T-helper 1 cell treated with Interleukin-12 subunit alpha and Interleukin-12 subunit beta and Interleukin-4 antibody, amounts not matched to agents 30 ng/mL and 1 ng/mL, for 36 hours (primary cell): ENCODE data around the gene PDLIM7. TPM values are rescaled to one million over a fixed set of nuclear protein-coding genes. Genes with fewer than 3 reads are reported as not detected.
"Not testable (repeated sequence)": the region's sequence is repeated elsewhere in the genome, so short reads cannot be mapped to it uniquely, and the experiment has no call there.

Source experiments
- intact Hi-C: fragments of 100-400 bp; cut with micrococcal nuclease; formaldehyde crosslinking; loops from one replicate; pipeline ENCODE4 v1.15.1; 2024
- total RNA-seq: library from RNA; stranded (reverse); gene quantifications from 2 replicates; pipeline ENCODE4 v1.2.3, GENCODE V29; 2022

PDLIM7 gene, protein sequence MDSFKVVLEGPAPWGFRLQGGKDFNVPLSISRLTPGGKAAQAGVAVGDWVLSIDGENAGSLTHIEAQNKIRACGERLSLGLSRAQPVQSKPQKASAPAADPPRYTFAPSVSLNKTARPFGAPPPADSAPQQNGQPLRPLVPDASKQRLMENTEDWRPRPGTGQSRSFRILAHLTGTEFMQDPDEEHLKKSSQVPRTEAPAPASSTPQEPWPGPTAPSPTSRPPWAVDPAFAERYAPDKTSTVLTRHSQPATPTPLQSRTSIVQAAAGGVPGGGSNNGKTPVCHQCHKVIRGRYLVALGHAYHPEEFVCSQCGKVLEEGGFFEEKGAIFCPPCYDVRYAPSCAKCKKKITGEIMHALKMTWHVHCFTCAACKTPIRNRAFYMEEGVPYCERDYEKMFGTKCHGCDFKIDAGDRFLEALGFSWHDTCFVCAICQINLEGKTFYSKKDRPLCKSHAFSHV
- total RNA-seq: 34.8 and 35.7 TPM in 2 replicates

DNA sequence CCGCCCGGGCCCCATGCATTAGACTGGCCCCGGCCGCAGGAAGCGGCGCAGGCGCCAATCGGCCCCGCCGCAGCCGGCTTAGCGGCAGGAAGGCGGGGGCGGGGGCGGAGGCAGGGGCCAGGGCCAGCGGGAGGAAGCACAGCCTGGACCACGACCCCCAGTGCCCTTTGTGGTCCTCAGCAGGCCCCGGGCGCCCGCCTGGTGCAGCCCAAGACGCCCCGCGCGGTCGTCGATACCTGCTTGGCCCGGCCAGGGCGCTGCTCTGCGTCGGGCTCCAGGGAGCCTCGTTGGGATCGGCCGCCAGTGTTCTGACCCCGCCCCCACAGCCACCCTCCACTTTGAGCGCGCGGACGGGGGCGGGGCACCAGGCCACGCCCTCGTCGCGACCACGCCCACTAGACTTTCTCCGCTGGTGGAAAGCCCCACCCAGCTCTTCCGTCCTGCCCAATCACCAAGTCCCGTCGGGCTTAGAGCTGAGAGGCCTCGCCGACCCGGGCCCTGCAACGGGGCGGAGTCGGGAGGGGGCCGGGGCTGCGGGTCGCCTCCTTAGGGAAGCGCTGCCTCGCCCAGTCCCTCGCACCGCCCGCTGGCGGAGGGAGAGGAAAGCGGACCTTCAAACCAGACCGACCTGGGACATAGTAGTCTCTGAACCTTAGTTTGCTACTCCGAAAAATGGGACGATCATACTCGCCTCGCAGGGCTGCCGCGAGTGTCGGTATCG, at the start of gene PDLIM7:
PDLIM7 (minus strand) TSS at position 313 of the 721 bp plus-strand sequence. CDS start 1,092 bp downstream, outside the sequence.
- intact Hi-C loops: loop anchor here (1.0 to 10.0 kb wide), 17 partner anchors 19 to 853 kb away; partner anchors contain the start of genes B4GALT7, DBN1, DDX41 and FAM193B

DNA sequence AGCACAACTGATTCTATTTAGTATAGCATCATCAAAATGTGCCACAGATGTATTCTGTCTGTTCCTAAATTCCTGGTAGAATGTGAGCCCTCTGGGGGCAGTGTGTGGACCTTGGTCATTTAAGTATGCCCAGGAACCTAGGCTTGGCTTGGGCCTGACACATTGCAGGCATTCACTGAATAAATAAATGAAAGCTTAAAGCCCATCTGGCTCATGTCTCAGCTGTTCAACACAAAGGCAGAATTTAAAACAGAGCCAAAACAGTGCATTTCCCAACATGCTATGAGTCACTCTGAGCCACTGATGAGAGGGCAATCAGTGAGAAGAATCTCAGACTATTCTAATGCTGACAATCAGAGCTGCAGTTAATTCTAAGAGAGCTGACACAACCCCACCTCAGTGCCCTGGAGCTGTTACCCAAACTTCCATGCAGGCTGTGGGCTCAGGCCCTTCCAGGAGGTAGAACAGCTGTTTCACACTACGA, 48.9 kb upstream of the PDLIM7 start:
- intact Hi-C loops: no loop called here

DNA sequence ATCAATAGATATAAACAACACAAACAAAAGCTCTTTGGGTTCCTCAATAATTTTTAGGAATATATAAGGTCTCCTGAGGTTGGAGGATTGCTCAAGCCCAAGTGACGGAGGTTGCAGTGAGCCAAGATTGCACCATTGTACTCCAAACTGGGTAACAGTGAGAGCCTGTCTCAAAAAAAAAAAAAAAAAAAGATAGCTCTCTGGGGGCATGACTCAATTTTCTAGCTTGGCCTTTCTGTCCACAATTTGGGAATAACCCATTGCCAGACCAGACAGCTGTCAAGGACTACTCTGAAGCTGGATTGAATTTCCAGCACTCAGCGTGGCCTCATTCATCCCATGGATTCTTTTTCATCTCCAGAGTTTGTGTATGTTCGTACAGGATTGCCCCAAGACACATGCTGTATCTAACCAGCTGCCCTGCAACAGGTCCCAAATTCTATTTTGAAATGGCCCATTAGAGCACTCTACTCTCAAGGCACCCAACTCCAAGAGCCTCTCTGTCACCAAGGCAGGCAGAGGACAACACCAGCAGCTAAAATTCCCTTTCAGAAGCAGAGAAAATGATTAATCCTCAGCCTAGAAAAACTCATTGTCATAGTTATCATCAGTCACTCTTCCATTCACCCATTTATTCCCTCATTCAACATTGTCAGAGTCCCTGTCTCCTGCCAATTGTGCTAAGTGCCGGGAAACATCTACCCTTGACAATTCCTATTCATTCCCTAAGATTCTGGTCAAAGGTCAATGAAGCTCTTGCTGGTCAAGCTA, 48.3 kb upstream of the PDLIM7 start:
- intact Hi-C loops: no loop called here

DNA sequence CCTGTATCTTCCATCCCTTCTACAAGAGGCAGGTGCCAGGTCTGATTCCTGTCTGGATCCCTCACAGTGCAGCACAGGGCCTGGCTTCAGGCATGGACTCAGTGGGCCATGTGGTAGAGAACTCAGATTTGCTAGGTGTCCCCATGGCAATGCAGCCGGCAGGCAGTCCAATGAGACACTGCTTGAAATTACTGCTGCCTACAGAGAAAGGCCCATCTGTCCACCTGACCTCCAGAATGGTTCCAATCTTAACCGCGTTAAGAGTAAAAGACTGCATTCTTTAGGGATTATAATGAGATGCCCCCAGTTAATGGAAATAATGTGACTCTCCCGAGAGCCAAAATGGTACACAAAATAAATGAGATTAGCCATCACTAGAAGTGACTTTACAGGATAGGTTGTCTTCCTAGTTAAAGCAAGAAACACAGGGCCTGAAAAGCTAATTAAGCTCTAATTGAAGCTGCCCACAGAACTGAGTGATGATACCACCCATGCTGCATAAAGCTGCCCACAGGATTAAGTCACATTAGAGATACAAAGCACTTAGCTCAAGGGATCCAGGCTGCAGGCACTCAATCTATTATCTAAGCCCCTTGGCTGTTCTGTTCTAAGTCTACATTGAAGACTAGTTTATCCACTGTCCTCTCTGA, 45.5 kb upstream of the PDLIM7 start:
- intact Hi-C loops: no loop called here

GRCh38 chr5:177540438-177540837, 43.0 kb upstream of the PDLIM7 start:
- intact Hi-C loops: no loop called here

DNA sequence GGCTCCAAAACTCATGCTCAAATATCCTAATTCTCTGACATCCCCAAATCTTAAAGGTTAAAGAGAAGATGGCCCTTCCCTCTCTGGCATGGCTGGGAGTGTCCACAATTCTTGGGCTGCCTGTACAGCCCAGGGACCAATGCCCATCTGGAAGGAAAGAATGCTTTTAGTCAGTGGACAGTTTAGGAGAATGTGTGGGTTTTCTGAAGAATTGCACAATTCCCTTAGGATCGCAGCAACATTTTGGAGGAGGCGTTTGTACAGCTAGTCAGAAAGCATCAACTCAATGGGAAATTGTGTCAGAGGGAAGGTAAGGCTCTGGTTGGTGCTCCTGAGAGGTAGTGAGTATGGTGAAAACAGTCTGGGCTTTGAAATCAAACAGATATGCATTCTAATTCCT, 42.0 kb upstream of the PDLIM7 start:
- intact Hi-C loops: no loop called here

DNA sequence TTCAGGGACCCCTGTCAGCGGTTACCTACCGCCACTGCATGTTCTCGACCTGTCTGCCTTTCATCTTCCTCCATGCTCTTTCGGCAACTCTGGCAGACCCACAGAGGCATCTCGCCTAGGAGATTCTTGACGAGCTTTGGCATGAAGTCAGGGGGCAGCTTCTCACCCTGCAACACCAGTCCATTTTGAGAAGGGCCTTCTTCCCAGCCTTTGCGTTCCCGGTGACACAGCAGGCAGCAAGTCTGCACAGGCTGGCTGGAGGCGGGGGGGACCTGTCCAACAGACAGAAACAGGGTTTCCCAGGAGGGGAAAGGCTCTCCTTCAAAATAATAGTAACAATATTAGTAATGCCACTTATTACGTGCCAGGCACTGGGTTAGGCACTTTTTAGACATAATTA, 41.5 kb upstream of the PDLIM7 start:
- intact Hi-C loops: no loop called here

GRCh38 chr5:177537389-177538361, 40.3 kb upstream of the PDLIM7 start:
- intact Hi-C loops: no loop called here

GRCh38 chr5:177536386-177536785, 39.0 kb upstream of the PDLIM7 start:
- intact Hi-C loops: no loop called here

GRCh38 chr5:177535125-177535524, 37.7 kb upstream of the PDLIM7 start:
- intact Hi-C loops: no loop called here

- intact Hi-C loops: not testable (repeated sequence)
Measured at GRCh38 chr5:177534433-177534832, 37.0 kb upstream of the PDLIM7 start.

DNA sequence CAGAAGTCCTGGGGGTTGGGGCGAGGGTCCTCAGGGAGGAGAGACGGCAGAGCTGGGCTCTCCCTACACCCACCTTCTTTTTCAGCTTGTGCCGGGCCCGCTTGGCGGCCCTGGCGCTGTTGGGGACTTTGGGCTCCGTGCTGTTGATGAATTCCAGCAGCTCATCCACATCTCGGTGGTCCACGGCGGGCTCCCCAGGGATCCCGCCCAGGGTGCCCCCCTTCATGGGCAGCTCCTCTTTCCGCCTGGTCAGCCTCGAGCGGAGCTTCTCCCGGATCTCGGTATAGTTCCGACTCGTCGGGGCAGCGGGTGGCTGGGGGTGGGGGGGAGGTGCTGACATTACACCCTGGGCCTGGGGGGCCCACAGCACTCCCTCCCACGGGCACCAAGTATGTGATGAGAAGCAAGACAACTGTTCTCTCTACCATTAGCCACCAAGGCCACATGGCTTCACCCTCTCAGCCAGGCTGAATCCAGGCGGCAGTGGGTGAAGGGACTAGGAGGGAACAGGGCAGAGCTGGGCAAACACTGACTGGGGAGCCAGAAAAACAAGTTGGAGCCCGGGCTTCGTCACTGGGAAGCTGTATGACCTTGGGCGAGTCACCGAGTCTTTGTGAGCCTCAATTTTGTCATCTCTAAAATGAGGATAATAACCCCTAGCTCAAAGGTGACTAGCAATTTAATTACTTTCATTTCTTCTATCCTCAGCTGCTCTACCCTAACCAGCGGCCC, 34.0 kb upstream of the PDLIM7 start:
- intact Hi-C loops: no loop called here

- intact Hi-C loops: no loop called here
Measured at GRCh38 chr5:177530638-177531037, 33.2 kb upstream of the PDLIM7 start.

DNA sequence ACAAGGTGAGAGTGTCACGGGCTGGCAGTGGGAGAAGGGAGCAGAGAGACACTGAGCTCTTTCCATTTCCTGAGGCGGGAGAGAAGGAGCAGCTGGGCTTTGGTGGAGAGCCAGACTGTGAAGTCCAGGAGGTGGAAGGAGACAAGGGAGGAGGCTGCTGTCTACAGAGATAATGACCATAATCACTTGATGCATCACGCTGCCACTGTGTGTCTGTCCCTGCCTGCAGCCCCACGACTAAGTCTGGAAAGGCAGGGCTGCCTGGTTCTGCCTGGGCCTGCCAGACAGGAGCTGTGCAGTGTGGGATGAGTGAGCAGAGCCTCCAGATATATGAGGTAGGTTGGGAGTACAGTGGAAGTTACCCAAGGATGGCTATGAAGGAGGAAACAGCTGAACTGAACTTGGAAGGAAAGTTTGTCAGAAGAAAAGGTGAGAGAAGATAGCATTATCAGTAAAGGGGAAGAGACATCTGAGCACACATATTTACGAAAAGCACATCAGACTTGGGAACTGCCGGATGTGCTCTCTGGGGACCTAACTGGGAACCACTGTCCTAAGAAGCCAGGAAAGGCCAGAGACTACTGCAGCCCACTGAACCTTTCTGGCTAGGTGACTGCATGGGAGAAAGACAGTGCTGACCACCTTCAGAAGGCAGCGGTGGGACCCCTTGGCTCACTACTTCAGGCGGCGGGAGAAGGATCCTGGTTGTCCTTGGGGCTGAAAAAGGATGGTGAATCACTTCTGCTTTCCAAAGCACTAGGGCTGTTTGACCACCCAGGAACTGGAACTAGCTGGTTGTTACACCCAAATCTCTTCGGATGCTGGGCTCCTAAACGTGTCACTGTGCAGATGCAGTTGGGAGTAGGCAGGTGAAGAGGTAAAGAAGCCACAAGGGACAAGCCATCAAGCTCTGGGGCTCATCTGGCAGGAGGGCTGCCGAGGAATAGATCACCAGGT, 32.1 kb upstream of the PDLIM7 start:
- intact Hi-C loops: no loop called here

GRCh38 chr5:177528631-177529030, 31.2 kb upstream of the PDLIM7 start:
- intact Hi-C loops: no loop called here

- intact Hi-C loops: no loop called here
Measured at GRCh38 chr5:177527595-177527994, 30.2 kb upstream of the PDLIM7 start.

- intact Hi-C loops: no loop called here
Measured at GRCh38 chr5:177526791-177527190, 29.4 kb upstream of the PDLIM7 start.

GRCh38 chr5:177526191-177526590, 28.8 kb upstream of the PDLIM7 start:
- intact Hi-C loops: no loop called here
